Lower lobe of right lung (tissue), 2 donors: Measurements from ENCODE around the gene ZNF503. TPM values are rescaled to one million over a fixed set of nuclear protein-coding genes. Genes with fewer than 3 reads are reported as not detected.

Experiments
- ATAC-seq, 2 donors: fragments of 200-7000 bp; cut with Tn5 transposase; one replicate each; pipeline ENCODE4 v1.9.1; 2020 to 2022; ENCODE audit warnings: mild to moderate bottlenecking in 2 of 2, moderate library complexity in 2 of 2
- DNase-seq: peaks from one replicate; pipeline ENCODE4 v3.0.0-alpha.2; 2020
- H3K27ac ChIP-seq: fragments of 200-600 bp; one replicate; pipeline ENCODE4 v1.8.0; 2022
- H3K27me3 ChIP-seq: fragments of 200-600 bp; one replicate; pipeline ENCODE4 v1.8.0; 2022; ENCODE audit warnings: low read depth
- H3K36me3 ChIP-seq: fragments of 200-600 bp; one replicate; pipeline ENCODE4 v1.8.0; 2022; ENCODE audit warnings: mild to moderate bottlenecking
- H3K4me1 ChIP-seq: fragments of 200-600 bp; one replicate; pipeline ENCODE4 v1.8.0; 2022
- H3K4me3 ChIP-seq: fragments of 200-600 bp; one replicate; pipeline ENCODE4 v1.8.0; 2022; ENCODE audit warnings: mild to moderate bottlenecking
- H3K9me3 ChIP-seq: fragments of 200-600 bp; one replicate; pipeline ENCODE4 v1.8.0; 2022
- CTCF ChIP-seq: fragments of 200-600 bp; IDR thresholded peaks from one replicate; pipeline ENCODE4 v1.8.0; 2022; ENCODE audit warnings: antibody characterized with exemption, mild to moderate bottlenecking
- intact Hi-C: fragments of 100-400 bp; cut with DNase I; formaldehyde crosslinking; loops from one replicate; pipeline ENCODE4 v1.11.0; 2022
- total RNA-seq: library from RNA; stranded (reverse); fragmentation: NEBNext Ultra II Directional; extraction: Animal tissue kit (Norgen Biotek cat#: 25700); gene quantifications from one replicate; pipeline ENCODE4 v1.2.1, GENCODE V29; 2021
- donor health status: DM: no; HTN: yes; CAD: no; lungs with severe emphysema.

ZNF503 gene
- total RNA-seq, 1 donor from 2014 or later, result 28.3 TPM

GRCh38 chr10:75425291-75426079 is 23.9 kb upstream of the ZNF503 start:
- no peak for TF ChIP-seq CTCF
- Histone ChIP-seq H3K36me3 (no peaks in the 10 kb centered on the region), H3K9me3 (no peaks in the 10 kb centered on the region), H3K4me3 (no peak overlapping the region), H3K27me3 (no peaks in the 10 kb centered on the region), H3K27ac (no peak overlapping the region), H3K4me1 (peaks cover 40% of the 10 kb centered on the region)
- DNase-seq (no peak), ATAC-seq (no peak)
- intact Hi-C loops, result no loop called here

- H3K27ac ChIP-seq, result no peak overlapping the region
- H3K9me3 ChIP-seq, result no peaks in the 10 kb centered on the region
- intact Hi-C loops, result no loop called here
- H3K4me1 ChIP-seq, result peaks cover 31% of the 10 kb centered on the region
- no peak for TF ChIP-seq CTCF
- DNase-seq (no peak), ATAC-seq (no peak)
- H3K4me3 ChIP-seq, result no peak overlapping the region
- H3K27me3 ChIP-seq, result no peaks in the 10 kb centered on the region
- H3K36me3 ChIP-seq, result no peaks in the 10 kb centered on the region
These were observed 23.0 kb upstream of the ZNF503 start for GRCh38 chr10:75424571-75424970.

GRCh38 chr10:75422913-75423312 is 21.3 kb upstream of the ZNF503 start:
- Histone ChIP-seq H3K4me1 (peaks cover 15% of the 10 kb centered on the region), H3K4me3 (no peak overlapping the region), H3K36me3 (no peaks in the 10 kb centered on the region), H3K27ac (no peak overlapping the region), H3K27me3 (no peaks in the 10 kb centered on the region), H3K9me3 (no peaks in the 10 kb centered on the region)
- DNase-seq, result no peak
- intact Hi-C loops, result no loop called here
- ATAC-seq, result no peak
- TF ChIP-seq CTCF, result no peak

GRCh38 chr10:75418712-75419111 is 17.1 kb upstream of the ZNF503 start:
- no peak for DNase-seq
- Histone ChIP-seq H3K9me3 (no peaks in the 10 kb centered on the region), H3K27ac (no peak overlapping the region), H3K27me3 (no peaks in the 10 kb centered on the region), H3K4me3 (no peak overlapping the region), H3K4me1 (no peaks in the 10 kb centered on the region), H3K36me3 (no peaks in the 10 kb centered on the region)
- intact Hi-C loops, result no loop called here
- no peak for ATAC-seq
- TF ChIP-seq CTCF, result no peak

- no peak for TF ChIP-seq CTCF
- intact Hi-C loops, result no loop called here
These were observed 16.7 kb upstream of the ZNF503 start for GRCh38 chr10:75418293-75418692.

More at GRCh38 chr10:75418293-75418692, 16.7 kb upstream of the ZNF503 start:
- no peak for DNase-seq
- H3K4me3 ChIP-seq, result no peak overlapping the region
- H3K27me3 ChIP-seq, result no peaks in the 10 kb centered on the region
- H3K36me3 ChIP-seq, result no peaks in the 10 kb centered on the region
- no peaks in the 10 kb centered on the region for H3K9me3 ChIP-seq
- H3K27ac ChIP-seq, result no peak overlapping the region
- no peak for ATAC-seq
- H3K4me1 ChIP-seq, result no peaks in the 10 kb centered on the region
